HG02938 (cell line): ENCODE data around the gene GDPD5.

Experiments used
- ATAC-seq: cut with Tn5 transposase; IDR thresholded peaks from one replicate; pipeline ENCODE4 v1.9.1; 2021; ENCODE audit warnings: mild to moderate bottlenecking, moderate library complexity; ENCODE audit not compliant: unreplicated experiment

Gene GDPD5

DNA sequence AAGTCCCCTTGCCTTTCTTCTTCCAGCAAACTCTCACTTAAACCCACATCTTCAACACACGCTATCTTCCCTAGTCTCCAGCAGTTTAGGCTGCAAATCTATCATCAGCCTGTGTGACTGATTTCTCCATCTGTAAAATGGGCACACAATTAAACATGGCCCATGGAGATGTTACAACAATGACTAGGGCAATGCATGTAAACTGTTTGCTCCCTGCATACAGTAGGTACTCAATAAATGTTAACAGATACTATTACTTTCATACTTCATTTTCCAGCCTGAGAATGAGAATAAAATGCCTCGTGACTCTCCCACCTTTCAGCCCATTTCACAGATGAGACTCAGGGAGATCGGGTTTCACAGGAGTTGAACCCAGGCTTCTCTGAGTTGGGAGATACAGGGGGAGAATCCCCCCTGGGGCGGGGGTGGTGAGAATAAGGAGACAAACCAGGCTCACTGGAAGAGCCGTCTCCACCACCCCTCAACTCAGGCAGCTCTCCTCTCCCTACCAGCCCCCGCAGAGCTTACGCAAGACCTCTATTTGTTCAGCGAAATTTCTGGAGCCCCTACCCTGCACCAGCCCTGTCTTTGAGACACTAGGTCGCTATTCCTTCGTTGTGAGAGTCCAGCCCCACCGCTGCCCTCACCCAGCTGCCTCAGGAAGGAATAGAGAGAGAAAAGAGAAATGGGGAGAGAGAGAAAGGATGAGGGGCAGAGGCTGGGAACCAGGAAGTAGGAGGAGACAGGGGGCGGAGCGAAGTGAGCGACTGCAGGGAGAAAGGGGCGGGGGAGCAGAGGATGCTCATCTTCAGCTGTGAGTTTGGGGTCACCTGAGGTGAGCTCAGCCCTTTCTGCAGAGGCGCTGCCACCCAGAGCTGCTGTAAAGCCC is 50.6 kb downstream of the GDPD5 start:
- ATAC-seq = no peak

GRCh38 chr11:75474240-75474639 is 51.5 kb downstream of the GDPD5 start:
- no peak for ATAC-seq

- no peak for ATAC-seq
Observed at GRCh38 chr11:75473684-75474083, 52.1 kb downstream of the GDPD5 start.

GRCh38 chr11:75472081-75472732 is 53.5 kb downstream of the GDPD5 start:
- no peak for ATAC-seq

DNA sequence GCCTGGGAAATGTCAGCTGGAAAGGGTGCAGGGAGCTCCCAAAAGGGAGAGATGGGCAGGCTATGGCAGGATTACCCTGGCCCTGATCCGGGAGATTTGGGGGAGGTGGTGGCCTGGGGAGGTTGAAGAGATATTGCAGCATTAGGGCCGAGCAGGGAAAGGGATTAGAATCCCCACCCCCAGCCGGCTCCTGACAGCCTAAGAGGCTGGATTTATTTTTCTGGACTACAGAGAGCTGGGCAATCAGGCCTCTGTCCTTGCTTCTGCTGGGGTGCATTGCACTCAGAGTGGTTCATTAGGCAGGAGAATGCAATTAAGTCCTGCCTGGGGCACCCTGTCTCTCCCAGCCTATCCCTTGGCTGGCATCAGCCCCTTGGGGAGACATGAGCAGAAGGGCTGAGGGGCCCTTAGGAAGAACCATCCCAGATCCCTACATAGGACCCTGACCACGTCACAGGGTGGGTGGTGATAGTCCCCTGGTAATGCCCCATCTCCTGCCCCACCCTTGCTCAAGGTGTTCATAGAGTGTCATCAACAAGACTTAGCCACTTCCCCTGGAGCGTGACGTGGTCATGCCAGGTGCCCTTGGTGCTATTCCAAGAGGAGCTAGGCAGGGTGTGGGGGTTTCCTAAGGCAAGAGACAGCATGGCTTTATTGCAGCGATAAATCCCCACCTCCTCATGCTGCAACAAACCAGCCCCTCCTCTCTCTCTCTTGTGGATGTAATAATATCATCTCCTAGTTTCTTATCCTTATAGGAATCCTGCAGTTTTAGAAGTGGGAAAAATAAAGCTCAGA is 54.4 kb downstream of the GDPD5 start:
- no peak for ATAC-seq

GRCh38 chr11:75470476-75471080 is 55.2 kb downstream of the GDPD5 start:
- ATAC-seq = no peak

- ATAC-seq = no peak
Observed at GRCh38 chr11:75469785-75470405, 55.8 kb downstream of the GDPD5 start.

GRCh38 chr11:75468534-75469340 is 57.0 kb downstream of the GDPD5 start:
- no peak for ATAC-seq

- no peak for ATAC-seq
Observed at GRCh38 chr11:75467881-75468280, 57.9 kb downstream of the GDPD5 start.

- no peak for ATAC-seq
Observed at GRCh38 chr11:75467311-75467710, 58.4 kb downstream of the GDPD5 start.

GRCh38 chr11:75465701-75466531 is 59.8 kb downstream of the GDPD5 start:
- no peak for ATAC-seq

DNA sequence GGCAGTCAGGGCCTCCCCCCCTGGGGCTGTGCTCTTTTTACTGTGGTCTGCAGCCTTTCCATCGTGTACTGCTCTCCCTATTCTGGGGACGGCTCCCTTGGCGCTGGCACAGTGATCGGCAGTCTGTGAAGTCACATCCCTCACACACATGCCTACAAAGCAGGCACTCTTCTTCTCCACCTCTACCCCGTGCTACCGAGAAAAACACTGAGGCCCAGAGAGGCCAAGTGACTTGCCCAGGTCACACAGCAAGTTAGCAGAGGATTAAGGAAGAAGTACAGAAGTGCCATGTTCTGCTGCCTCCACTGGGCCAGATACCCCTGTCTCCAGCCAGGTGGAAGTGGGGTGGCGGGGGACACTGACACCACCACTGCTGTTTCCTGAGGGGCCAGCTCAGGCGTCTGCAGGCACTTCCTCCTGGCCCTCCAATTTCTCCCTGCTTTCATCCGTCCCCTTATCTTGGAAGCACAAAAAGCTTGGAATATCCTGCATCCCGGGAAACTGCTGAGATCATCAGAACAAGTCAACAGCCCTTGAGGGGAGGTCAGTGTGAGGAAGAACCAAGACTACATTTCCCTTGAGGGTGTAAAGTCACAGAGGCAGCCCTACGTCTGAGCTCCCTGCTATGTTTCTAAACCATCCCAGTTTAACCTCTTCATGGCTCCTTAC is 62.5 kb downstream of the GDPD5 start:
- ATAC-seq = no peak

- no peak for ATAC-seq
Observed at GRCh38 chr11:75462117-75462653, 63.6 kb downstream of the GDPD5 start.

DNA sequence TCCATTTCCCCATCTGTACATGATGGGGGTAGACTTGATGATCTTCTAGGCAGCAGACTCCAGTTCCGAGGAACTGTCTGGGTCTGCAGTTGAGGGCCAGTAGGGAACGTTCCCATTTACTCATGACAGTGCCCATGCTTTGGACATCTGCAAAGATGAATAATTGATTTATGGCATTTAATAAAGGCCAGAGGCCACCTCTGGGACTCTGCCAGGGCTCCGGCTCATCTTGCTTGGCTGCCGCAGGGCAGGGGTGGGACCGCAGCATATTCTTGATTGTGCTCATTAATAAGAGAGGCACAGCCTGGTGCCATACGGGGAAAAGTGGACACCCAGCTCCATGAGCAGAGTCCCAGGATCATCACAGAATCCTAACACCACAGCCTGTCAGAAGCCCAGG is 64.6 kb downstream of the GDPD5 start:
- no peak for ATAC-seq

- ATAC-seq = no peak
Observed at GRCh38 chr11:75456596-75457183, 69.1 kb downstream of the GDPD5 start.

- no peak for ATAC-seq
Observed at GRCh38 chr11:75454987-75455386, 70.8 kb downstream of the GDPD5 start.

GRCh38 chr11:75453916-75454655 is 71.7 kb downstream of the GDPD5 start:
- no peak for ATAC-seq
